NCI-H526 treated with DMSO at 0.1 percent for 48 hours (cell line): ENCODE data around the gene ZNF446.
"Not testable (repeated sequence)": the region's sequence is repeated elsewhere in the genome, so short reads cannot be mapped to it uniquely, and the experiment has no call there.

Experiments used
- DNase-seq: peaks from one replicate; lab custom pipeline; 2025; lab: John Stamatoyannopoulos, UW

ZNF446 gene

GRCh38 chr19:58500242-58500641 lies 24.1 kb downstream of the ZNF446 start:
- no peak for DNase-seq

DNA sequence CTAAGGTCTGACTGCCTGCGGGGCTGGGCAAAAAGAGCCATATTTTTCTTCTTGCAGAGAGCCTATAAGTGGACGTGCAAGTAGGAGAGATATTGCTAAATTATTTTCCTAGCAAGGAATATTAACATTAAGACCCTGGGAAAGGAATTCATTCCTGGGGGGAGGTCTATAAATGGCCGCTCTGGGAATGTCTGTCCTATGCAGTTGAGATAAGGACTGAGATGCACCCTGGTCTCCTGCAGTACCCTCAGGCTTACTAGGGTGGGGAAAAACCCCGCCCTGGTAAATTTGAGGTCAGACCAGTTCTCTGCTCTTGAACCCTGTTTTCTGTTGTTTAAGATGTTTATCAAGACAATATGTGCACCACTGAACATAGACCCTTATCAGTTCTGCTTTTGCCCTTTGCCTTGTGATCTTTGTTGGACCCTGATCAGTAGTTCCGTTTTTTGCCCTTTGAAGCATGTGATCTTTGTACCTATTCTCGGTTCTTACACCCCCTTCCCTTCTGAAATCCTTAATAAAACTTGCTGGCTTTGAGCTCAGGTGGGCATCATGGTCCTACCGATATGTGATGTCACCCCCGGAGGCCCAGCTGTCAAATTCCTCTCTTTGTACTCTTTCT lies 31.6 kb downstream of the ZNF446 start:
- DNase-seq: not testable (repeated sequence)

DNA sequence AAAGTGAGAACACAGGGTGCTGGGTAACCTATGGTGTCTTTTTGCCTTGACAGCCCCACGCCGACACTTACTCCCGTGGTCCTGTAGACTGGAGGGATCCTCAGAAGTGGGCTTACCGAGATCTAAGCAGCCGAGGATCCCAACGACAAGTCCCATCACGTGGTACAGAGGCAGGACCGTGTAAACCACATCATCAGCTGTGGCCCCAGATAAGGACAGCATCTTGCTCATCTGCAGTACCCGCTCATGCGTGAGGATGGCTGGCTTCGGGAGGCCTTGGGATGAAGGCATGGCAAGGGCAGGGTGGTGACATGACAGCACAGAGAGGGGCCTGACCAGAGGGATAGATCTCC lies 33.6 kb downstream of the ZNF446 start:
- no peak for DNase-seq

DNA sequence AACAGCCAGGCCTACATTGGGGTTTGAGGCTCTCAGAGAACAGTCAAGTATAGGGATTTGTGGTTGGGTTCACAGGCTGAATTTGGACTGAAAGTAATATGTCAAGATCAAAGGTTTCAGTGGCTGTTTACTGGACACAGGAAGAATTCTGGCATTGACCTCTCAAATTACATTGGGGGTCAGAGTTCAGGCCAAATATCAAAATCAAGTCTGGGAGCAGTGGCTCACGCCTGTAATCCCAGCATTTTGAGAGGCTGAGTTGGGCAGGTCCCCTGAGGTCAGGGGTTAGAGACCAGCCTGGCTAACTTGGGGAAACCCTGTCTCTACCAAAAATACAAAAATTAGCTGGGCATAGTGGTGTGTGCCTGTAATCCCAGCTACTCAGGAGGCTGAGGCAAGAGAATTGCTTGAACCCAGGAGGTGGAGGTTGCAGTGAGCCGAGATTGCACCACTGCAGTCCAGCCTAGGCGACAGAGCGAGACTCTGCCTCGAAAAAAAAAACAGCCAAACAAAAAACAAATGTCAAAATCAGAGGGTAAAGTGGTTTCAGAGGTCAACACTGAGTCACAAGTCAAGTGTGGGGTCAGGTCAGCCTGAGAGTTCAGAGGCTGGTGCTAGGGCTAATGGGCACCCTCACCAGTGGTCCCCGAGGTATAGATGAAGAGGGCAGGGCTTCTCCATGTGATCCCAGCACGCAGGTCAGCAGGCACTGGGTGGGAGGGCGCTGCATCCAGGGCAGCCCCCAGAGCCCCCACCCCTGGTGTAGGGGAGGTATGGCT lies 34.1 kb downstream of the ZNF446 start:
- DNase-seq: no peak

- DNase-seq: no peak
Observed at GRCh38 chr19:58511353-58512208, 35.4 kb downstream of the ZNF446 start, which contains the start of gene SLC27A5. Gene SLC27A5, minus strand, starts transcription at chr19:58511992. Its CDS starts 37 bp downstream, at chr19:58511955.

- DNase-seq: no peak
Observed at GRCh38 chr19:58513213-58513693, 37.1 kb downstream of the ZNF446 start.

- peak; percentile 84 for DNase-seq
Observed at GRCh38 chr19:58513694-58514563, 37.8 kb downstream of the ZNF446 start.

DNA sequence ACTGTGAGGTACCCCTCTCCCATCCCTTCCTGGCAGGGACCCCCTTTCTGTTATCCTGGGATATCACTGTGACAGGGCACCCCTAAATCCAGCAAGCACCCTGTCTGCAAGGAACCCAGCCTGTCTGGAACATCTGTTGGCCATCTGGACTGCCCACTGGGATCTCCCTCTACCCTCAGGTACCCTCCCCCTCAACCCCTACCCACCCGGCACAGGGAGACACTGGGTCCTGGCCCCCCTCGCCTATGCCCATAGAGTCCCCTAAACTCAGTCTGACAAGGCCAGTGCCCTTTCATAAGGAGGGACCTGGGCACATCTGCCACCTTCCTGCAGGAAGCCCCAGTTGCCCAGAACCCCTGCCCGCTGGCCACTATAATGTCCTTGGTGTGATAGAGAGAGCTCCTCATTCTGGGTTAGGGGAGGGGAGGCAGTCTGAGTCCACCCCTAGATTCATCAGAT lies 38.4 kb downstream of the ZNF446 start:
- no peak for DNase-seq

GRCh38 chr19:58515259-58515658 lies 39.1 kb downstream of the ZNF446 start:
- no peak for DNase-seq

- no peak for DNase-seq
Observed at GRCh38 chr19:58516246-58516836, 40.2 kb downstream of the ZNF446 start.

- peak; percentile 16 for DNase-seq
Observed at GRCh38 chr19:58516964-58517833, 41.0 kb downstream of the ZNF446 start.

- DNase-seq: no peak
Observed at GRCh38 chr19:58518256-58519086, 42.3 kb downstream of the ZNF446 start.

DNA sequence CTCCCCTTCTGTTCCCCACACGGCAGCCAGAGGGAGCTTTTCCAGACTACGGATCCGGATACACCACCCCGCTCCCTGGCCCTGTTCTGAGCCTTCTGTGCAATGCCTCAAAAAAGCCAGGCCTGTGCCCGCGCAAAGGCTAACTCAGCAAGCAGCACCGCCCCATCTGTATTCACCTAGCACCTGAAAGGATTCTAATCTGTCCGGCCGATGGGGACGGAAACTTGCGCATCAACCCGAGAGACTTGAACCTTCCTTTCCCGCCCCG lies 42.9 kb downstream of the ZNF446 start:
- peak; percentile 61 for DNase-seq

DNA sequence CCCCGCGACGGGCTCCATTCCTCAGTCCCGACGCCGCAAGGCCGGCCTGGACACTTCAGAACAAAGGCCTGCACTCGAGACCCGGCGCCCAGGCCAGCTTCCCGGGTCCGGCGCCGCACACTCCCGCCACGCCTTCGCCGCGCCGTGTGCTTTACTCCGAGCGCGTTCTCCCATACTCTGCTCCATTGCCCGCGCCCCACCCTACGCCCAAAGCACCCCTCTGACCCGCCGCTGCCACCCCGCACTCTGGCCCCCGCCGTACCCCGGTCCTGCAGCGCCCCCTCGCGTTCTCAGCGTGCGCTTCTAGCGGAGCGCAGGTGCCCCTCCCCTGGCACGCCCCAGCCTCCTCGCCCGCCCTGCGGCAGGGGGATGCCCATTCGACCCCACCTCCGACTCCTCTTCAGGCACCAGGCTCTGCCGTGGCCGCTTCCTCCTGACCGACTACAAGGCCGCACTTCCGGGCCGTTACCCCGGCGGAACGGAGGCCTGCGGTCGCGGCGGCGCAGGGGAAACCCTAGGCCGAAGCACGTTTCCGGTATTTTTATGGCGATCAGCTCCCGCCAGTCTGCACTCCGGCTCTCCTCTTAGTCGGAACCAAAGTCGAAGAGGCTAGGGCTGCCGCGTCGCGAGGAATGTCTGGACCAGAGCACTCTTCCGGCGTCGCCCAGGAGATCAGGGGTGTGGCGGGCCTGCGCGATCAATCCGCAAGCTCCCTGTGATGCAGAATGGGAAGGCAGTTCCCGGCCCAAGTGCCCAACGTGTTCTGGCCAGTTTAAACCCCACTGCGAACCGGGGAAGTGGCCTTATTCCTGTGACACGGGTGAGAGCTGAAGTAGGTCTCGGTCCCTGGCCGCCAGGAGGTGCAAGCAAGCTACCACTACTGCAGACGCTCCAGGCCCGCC lies 43.5 kb downstream of the ZNF446 start, which contains the start of gene ZBTB45:
Gene ZBTB45, minus strand, starts transcription at position 456 of the 902 bp plus-strand sequence. CDS start 2,137 bp downstream, outside the sequence.
- peak; percentile 95 for DNase-seq

GRCh38 chr19:58520257-58520599 lies 44.1 kb downstream of the ZNF446 start:
- no peak for DNase-seq

DNA sequence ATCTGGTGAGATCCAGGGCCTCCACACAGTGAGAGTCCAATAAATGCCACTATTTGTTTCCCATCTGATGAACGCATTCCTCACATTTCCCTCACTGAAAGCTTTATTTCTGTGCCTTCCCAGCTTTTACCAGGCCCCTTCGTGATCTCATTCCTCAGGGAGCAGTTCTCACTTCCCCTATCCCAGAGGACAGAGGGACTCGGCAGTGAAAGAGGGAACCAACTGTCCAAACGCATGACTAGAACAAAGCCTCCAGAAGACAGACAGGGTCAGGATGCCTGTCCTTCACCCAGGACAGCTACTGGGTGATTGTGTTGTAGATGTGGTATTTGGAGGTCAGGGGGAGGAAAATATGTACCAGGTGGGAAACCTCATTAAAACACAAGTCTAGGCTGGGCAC lies 45.5 kb downstream of the ZNF446 start:
- DNase-seq: no peak

GRCh38 chr19:58522709-58523108 lies 46.6 kb downstream of the ZNF446 start:
- no peak for DNase-seq

GRCh38 chr19:58529405-58529804 lies 53.3 kb downstream of the ZNF446 start:
- DNase-seq: no peak
